Activated naive CD8-positive, alpha-beta T cell treated with anti-CD3 and anti-CD28 coated beads for 36 hours (primary cell): Measurements from ENCODE around the gene CREB1. TPM values are rescaled to one million over a fixed set of nuclear protein-coding genes. Genes with fewer than 3 reads are reported as not detected.
A peak's percentile ranks its signal among the peaks of the same experiment; 100 is the strongest.

Source experiments
- DNase-seq: peaks from one replicate; pipeline ENCODE4 v3.0.0; 2021
- H3K27ac Mint-ChIP-seq: one replicate; pipeline ENCODE4 v1.8.0; 2022; ENCODE audit warnings: mild to moderate bottlenecking, moderate library complexity, mixed read lengths
- H3K27me3 Mint-ChIP-seq: one replicate; pipeline ENCODE4 v1.8.0; 2022; ENCODE audit warnings: mild to moderate bottlenecking, mixed read lengths
- H3K36me3 Mint-ChIP-seq: one replicate; pipeline ENCODE4 v1.8.0; 2021; ENCODE audit warnings: mild to moderate bottlenecking, mixed read lengths
- H3K4me1 Mint-ChIP-seq: one replicate; pipeline ENCODE4 v1.8.0; 2021; ENCODE audit warnings: mixed read lengths
- H3K4me3 Mint-ChIP-seq: one replicate; pipeline ENCODE4 v1.8.0; 2022; ENCODE audit warnings: mild to moderate bottlenecking, moderate library complexity, mixed read lengths
- H3K9me3 Mint-ChIP-seq: one replicate; pipeline ENCODE4 v1.8.0; 2022; ENCODE audit warnings: mixed read lengths
- total RNA-seq, 2 experiments: library from RNA; stranded (reverse); gene quantifications; one replicate each; pipeline ENCODE4 v1.2.3, GENCODE V29; 2021

Gene CREB1
- total RNA-seq, 2 experiments from 2014 or later = 71.9 to 81.8 TPM

DNA sequence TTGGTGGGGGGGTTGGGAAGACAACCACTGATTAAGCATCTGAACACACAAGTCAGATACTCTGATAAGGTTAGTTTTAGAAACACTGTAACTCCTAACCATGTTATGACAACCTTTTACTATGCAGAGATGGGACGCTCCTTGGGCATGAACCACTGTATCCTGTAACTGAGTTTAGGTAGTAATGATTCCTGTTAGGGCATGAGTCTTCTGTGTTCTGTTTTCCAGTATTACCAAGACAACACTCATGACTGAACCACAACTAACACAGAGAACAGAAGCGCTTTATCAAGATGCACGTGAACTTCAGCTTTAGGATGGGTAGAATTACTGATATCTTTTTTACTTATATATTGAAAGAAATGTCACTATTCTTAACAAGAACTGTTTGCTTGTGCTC is 14.1 kb upstream of the CREB1 start:
- peaks cover 54% of the 10 kb centered on the region for H3K4me1 Mint-ChIP-seq
- H3K27me3 Mint-ChIP-seq = no peaks in the 10 kb centered on the region
- DNase-seq = no peak
- H3K27ac Mint-ChIP-seq = peak overlapping the region; percentile 47
- peaks cover 2% of the 10 kb centered on the region for H3K9me3 Mint-ChIP-seq
- peaks cover 20% of the 10 kb centered on the region for H3K36me3 Mint-ChIP-seq
- H3K4me3 Mint-ChIP-seq = no peak overlapping the region

DNA sequence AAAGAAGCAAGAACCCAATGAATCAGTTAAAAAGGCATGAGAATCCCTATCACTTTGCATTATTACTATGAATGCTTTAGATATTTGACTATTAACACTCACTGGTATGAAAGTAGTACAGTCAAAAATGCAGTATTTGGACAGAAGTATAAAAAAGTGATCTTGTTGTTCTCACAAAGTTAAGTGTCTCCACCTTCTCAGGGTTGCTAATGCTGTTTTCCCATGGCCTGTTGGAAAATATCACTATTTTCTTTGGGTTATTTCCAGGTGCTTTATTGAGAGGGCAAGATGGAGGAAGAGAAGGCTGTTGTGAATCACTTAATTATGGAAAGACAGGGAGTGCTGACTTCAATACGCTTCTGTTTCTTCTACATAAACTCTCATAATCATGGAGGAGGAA is 13.6 kb upstream of the CREB1 start:
- Mint-ChIP-seq H3K27me3 (no peaks in the 10 kb centered on the region), H3K4me1 (peaks cover 57% of the 10 kb centered on the region), H3K36me3 (peaks cover 14% of the 10 kb centered on the region), H3K27ac (peak overlapping the region; percentile 38), H3K9me3 (peaks cover 2% of the 10 kb centered on the region), H3K4me3 (no peak overlapping the region)
- DNase-seq = no peak

DNA sequence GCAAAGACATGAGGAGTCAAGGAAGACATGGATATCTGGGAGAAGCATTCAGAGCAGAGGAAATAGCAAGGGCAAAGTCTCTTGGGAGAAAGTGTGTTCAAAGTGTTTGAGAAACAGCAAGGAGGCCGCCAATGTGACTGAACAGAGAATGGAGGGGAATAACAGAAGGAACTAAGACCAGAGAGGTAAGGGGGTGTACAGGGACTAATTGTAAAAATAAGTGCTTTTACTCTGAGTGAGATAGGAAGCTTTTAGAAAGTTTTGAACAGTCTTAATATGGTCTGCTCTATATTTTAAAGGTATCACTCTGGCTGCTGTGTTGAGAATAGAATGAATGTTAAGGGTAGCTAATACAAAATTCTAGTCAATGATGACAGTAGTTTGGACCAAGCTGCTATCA is 6.8 kb upstream of the CREB1 start:
- H3K4me1 Mint-ChIP-seq = peaks cover 57% of the 10 kb centered on the region
- peaks cover 26% of the 10 kb centered on the region for H3K36me3 Mint-ChIP-seq
- no peak overlapping the region for H3K4me3 Mint-ChIP-seq
- no peak overlapping the region for H3K27ac Mint-ChIP-seq
- no peak for DNase-seq
- no peaks in the 10 kb centered on the region for H3K27me3 Mint-ChIP-seq
- H3K9me3 Mint-ChIP-seq = peaks cover 2% of the 10 kb centered on the region

DNA sequence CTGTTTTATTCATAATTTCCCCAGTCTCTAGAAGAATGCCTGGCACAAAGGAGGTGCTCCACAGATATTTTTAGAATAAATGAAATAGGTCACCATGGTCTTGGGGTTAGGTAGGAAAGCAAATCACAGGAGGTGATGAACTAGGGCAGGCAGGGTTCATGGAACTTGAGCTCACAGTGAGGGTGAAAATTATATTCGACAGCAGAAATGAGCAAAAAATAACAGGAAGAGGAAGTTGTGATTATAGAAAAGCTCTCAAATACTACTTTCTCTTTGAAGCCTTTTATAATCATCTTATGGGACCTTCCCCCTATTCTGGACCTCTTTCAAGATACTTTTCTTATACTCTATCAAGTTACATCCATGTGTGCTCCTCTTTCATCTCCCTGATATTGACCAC is 4.5 kb upstream of the CREB1 start:
- Mint-ChIP-seq H3K4me3 (peak overlapping the region; percentile 30), H3K36me3 (peaks cover 26% of the 10 kb centered on the region), H3K9me3 (peaks cover 2% of the 10 kb centered on the region), H3K27ac (peak overlapping the region; percentile 84), H3K4me1 (peaks cover 58% of the 10 kb centered on the region), H3K27me3 (peaks cover 4% of the 10 kb centered on the region)
- DNase-seq = no peak

DNA sequence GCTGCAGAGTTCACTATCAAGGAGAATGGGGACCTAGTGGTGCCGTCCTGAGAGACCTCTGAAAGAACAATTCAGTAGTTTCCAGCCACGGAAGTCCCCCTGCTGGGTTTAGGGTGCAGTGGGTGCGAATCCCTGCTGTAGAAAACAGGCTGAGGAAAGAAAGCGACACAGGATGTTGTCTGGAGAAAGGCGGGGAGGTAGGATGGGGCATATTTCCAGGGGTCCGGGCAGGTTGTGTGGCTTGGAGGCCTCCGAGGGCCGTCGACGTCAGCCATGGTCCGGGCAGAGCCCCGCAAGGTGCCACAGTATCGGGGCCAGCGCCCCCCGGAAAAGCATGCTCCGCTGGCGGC is 807 bp upstream of the CREB1 start:
- H3K4me1 Mint-ChIP-seq = peaks cover 55% of the 10 kb centered on the region

DNA sequence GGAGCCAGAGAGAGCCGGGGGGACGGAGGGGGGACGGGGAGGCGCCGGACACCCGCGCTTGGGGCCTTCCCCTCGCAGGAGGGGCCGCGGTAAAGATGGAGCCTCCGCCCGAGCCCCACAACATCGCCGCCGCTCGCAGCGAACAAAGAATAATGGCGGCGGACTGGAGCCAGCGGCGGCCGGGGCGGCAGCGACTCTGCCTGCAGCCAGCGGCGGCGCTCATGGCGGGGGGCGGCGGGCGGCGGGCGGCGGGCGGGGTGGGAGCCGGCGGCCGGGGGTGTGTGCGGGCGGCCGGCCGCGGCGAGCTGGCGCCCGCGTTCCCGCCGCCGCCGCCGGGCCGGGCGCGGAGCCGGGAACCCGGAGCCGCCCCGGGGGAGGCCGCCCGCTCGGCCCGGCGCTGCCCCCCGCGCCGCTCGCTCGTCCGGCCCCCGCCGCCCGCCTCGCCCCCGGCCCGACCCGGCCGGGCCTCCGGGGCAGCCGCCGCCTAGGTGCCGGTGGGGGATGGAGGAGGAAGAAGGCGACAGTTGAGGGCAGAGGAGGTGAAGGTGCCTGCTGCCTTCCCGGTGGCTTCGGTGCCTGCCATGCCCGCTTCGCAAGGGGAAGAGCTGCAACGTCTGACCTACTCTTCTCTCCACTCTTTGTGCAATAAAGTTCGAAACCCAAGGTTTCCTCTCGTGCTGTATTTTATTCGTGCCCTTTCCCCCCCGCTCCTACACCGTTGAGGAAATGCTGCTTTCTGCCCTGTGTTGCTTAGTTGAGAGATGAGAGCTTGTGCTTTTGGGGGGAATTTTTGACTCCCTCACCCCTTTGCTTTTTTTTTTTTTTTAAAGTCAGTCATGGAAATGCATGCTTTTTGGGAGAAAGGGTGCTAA is 634 bp downstream of the CREB1 start:
- Mint-ChIP-seq H3K27me3 (peaks cover 4% of the 10 kb centered on the region), H3K9me3 (peaks cover 2% of the 10 kb centered on the region), H3K27ac (peak overlapping the region; percentile 99), H3K36me3 (peaks cover 53% of the 10 kb centered on the region), H3K4me3 (peak overlapping the region; percentile 99), H3K4me1 (peaks cover 59% of the 10 kb centered on the region)
- peak; percentile 55 for DNase-seq

More for the DNA sequence above, 807 bp upstream of the CREB1 start:
- Mint-ChIP-seq H3K36me3 (peaks cover 47% of the 10 kb centered on the region), H3K27me3 (peaks cover 4% of the 10 kb centered on the region), H3K27ac (peak overlapping the region; percentile 99), H3K4me3 (peak overlapping the region; percentile 99), H3K9me3 (peaks cover 2% of the 10 kb centered on the region)
- DNase-seq = peak; percentile 70

DNA sequence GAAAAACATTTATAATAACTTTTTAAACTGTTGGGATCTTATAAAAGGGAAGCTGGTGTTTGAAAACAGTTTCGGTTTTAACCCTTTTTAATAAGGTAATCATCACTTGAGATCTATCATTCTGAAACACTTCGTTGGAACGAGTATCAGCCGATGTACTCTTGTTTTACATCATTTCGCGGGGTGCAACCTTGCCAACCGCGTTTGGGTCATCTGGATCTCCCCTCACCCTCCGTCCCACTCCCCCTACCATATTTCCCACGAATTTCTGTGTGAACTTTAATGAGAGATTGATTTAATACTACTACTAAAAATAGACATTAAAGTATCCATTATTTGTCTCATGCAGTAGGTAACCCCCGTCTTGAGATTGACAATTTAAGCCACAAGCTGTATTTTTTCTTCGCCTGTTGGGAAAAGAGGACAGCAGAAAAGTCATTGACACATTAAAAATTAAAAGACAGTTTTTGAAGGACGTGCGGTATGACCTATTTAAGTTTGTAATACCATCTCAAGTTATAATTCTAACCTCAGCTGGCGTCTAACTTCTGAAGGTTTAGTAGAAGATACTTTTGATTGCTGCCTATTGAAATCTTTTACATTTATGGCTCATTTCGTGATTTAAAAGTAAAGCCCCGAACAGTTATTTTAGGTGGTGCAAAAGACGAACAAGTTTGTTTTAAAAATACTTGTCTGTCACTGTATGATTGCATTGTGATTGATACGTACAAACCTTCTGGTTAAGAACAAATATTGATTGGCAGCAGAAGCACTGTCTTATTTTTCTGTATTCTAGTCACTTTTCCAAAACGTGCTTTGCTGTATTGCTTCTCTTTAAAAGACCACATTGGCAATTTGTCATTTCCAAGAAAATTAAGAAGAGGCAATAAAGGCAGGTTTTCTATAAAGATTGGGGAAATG is 1.5 kb downstream of the CREB1 start:
- Mint-ChIP-seq H3K4me1 (peaks cover 51% of the 10 kb centered on the region), H3K36me3 (peaks cover 47% of the 10 kb centered on the region), H3K27me3 (peaks cover 4% of the 10 kb centered on the region), H3K9me3 (peaks cover 2% of the 10 kb centered on the region), H3K4me3 (peak overlapping the region; percentile 97), H3K27ac (peak overlapping the region; percentile 99)
- peak; percentile 43 for DNase-seq

DNA sequence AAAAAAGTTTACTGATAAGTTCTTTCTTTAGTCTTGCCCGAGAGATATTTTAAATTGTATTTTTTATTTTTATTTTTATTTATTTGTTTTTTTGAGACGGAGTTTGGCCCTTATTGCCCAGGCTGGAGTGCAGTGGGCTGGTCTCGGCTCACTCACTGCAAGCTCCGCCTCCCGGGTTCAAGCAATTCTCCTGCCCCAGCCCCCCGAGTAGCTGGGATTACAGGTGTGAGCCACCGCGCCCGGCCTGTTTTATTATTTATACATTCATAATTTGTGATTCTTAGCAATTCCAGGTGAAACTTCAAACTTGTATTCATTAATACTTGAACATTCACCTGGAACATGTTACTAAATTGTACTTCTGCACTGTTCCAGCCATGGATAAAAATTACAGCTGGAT is 2.9 kb downstream of the CREB1 start:
- Mint-ChIP-seq H3K27ac (peak overlapping the region; percentile 99), H3K9me3 (peaks cover 2% of the 10 kb centered on the region), H3K27me3 (peaks cover 4% of the 10 kb centered on the region), H3K36me3 (peaks cover 44% of the 10 kb centered on the region), H3K4me3 (peak overlapping the region; percentile 97), H3K4me1 (peaks cover 47% of the 10 kb centered on the region)
- DNase-seq = no peak

DNA sequence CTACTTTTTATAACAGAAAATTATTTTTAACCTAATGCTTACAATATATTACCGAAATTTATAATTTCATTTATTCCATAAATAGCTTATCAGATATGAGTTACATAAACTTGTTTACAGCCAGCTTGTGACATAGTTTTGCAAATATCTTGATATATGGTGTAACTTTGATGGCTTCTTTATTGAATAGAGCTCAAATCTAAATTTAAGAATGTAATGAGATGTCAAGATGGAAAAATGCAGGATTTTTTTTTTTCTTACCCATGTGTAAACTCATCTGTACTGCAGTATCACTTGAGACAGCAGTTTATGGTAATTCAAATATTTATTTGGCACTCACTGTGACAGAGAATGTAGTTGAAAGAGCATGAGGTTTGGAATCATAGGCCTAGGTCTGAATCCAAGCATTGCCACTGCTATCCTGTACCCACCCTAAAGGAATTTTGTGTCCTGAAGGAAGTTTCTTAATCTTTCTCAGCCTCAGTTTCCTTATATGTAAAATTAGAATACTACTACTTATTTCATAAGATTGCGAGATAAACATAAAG is 3.8 kb downstream of the CREB1 start:
- Mint-ChIP-seq H3K36me3 (peaks cover 41% of the 10 kb centered on the region), H3K27ac (peak overlapping the region; percentile 69), H3K9me3 (peaks cover 2% of the 10 kb centered on the region), H3K4me1 (peaks cover 45% of the 10 kb centered on the region), H3K27me3 (peaks cover 4% of the 10 kb centered on the region), H3K4me3 (peak overlapping the region; percentile 55)
- no peak for DNase-seq

DNA sequence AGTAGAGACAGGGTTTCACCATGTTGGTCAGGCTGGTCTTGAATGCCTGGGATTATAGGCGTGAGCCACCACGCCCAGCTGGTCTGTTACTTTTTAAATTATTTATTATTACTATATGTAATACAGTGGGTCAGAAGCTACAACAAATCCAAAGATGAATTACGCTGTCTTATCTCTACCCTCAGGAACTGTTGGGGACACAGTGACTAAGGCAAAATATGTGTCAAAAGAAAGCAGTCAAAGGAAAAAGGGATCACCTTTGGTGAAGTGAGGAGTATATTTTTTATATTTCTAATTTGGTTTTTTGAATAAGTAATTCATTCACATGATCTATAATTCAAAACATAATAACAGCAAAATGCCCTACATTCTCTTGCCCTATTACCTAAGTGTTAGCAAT is 4.7 kb downstream of the CREB1 start:
- H3K27ac Mint-ChIP-seq = peak overlapping the region; percentile 69
- DNase-seq = no peak
- H3K9me3 Mint-ChIP-seq = peaks cover 2% of the 10 kb centered on the region
- peaks cover 4% of the 10 kb centered on the region for H3K27me3 Mint-ChIP-seq
- peak overlapping the region; percentile 55 for H3K4me3 Mint-ChIP-seq
- peaks cover 46% of the 10 kb centered on the region for H3K36me3 Mint-ChIP-seq
- H3K4me1 Mint-ChIP-seq = peaks cover 43% of the 10 kb centered on the region

DNA sequence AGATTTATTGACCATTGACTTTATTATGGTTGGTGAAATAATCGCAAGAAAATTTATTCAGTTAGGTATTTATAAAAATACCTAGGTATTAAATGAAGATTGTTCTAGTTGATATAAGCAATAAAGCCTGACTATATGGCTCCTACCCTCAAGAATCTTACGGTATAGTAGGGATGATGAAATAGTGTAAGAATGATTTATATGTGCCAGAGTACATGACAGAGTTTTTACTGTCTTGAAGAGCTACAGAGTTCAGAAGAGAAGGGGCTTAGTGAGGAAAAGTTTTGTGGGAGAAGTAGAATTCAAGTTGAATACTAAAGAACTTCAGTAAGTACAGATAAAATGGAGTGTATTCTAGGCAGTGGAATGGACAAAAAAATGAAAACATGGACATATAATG is 9.7 kb downstream of the CREB1 start:
- Mint-ChIP-seq H3K9me3 (no peaks in the 10 kb centered on the region), H3K36me3 (peaks cover 46% of the 10 kb centered on the region), H3K4me3 (no peak overlapping the region), H3K4me1 (peaks cover 51% of the 10 kb centered on the region), H3K27ac (no peak overlapping the region), H3K27me3 (no peaks in the 10 kb centered on the region)
- no peak for DNase-seq

DNA sequence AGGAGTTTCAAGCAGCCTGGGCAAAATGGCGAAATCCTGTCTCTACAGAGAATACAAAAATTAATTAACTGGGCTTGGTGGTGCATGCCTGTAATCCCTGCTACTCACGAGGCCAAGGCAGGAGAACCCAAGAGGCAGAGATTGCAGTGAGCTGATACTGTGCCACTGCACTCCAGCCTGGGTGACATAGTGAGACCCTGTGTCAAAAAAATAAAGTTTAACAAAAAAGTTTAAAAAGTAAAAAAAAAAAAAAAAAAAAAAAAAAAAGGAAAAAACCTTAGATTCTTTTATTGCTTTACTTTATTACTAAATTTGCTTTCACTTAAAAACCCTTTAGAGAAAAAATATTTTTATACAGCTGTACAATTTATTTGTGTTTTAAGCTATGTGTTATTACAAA is 10.7 kb downstream of the CREB1 start:
- DNase-seq = no peak
- Mint-ChIP-seq H3K4me3 (no peak overlapping the region), H3K4me1 (peaks cover 49% of the 10 kb centered on the region), H3K27me3 (no peaks in the 10 kb centered on the region), H3K9me3 (no peaks in the 10 kb centered on the region), H3K27ac (no peak overlapping the region), H3K36me3 (peaks cover 52% of the 10 kb centered on the region)

DNA sequence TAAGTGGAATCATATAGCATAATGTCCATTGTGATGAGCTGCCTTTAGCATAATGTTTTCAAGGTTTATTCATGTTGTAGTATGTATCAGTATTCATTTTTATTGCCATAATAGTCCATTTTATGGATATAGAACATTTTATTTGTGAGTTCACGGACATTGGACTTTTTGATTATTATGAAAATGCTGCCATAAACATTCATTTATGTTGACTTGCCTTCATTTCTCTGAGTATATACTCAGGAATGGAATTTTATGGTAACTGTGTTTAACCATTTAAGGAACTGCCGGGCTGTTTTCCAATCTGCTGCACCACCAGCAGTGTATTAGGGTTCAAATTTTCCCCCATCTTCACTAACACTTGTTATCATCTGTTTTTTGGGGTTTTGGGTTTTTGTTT is 12.2 kb downstream of the CREB1 start:
- no peak for DNase-seq
- peaks cover 60% of the 10 kb centered on the region for H3K36me3 Mint-ChIP-seq
- H3K4me3 Mint-ChIP-seq = no peak overlapping the region
- no peaks in the 10 kb centered on the region for H3K9me3 Mint-ChIP-seq
- H3K27ac Mint-ChIP-seq = no peak overlapping the region
- H3K4me1 Mint-ChIP-seq = peaks cover 56% of the 10 kb centered on the region
- no peaks in the 10 kb centered on the region for H3K27me3 Mint-ChIP-seq

DNA sequence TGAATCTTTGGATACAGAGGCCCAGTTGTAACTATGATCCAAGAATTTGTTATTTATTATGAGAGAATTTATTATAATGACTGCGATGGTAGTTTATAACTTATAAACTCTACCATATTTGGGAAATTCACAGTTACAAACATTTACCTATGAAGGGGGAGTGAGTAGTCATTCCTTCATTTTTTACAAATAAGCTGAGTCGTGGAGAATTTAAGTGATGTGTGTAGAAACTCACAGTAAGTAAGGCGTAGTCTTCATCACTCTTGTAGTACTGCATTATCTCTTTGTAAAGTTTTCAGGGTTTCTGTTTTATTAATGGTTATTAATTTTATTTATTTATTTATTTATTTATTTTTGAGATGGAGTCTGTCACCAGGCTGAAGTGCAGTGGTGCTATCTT is 13.5 kb downstream of the CREB1 start:
- Mint-ChIP-seq H3K36me3 (peaks cover 58% of the 10 kb centered on the region), H3K4me1 (peaks cover 55% of the 10 kb centered on the region), H3K4me3 (no peak overlapping the region), H3K27me3 (no peaks in the 10 kb centered on the region), H3K27ac (no peak overlapping the region), H3K9me3 (no peaks in the 10 kb centered on the region)
- DNase-seq = no peak

DNA sequence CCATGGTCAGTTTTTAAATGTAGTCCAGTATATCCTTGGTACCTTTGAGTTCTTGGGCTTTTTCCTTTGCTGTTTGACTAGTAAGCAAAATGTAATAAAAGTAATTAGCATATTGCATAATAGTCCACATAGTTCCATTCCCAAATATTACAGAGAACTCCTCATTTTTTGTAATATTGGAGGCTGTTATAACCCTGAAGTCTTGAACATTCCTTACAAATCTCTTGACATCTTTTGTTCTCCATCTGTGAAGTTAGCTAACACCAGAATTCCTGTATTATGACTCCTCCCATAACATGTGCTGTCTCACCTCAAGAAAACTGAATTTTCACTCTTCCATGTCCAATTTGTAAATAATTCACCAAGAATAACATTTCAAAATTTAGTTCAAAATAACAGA is 17.1 kb downstream of the CREB1 start:
- H3K9me3 Mint-ChIP-seq = no peaks in the 10 kb centered on the region
- H3K27ac Mint-ChIP-seq = peak overlapping the region; percentile 61
- peaks cover 37% of the 10 kb centered on the region for H3K36me3 Mint-ChIP-seq
- H3K27me3 Mint-ChIP-seq = no peaks in the 10 kb centered on the region
- peaks cover 61% of the 10 kb centered on the region for H3K4me1 Mint-ChIP-seq
- no peak for DNase-seq
- no peak overlapping the region for H3K4me3 Mint-ChIP-seq
